Caco-2 (cell line): ENCODE measurements around the gene SLC4A5. TPM values are rescaled to one million over a fixed set of nuclear protein-coding genes. Genes with fewer than 3 reads are reported as not detected.

ENCODE experiments used
- BruUV-seq: library from RNA; stranded (reverse); fragments of 400-500 nt; replicated peaks from 2 replicates; lab custom pipeline; 2021; lab: Mats Ljungman, UMichigan
- CTCF ChIA-PET: fragments of 300-600 bp; sonication (Branson Sonifier 250); formaldehyde crosslinking; loops from one replicate; lab custom pipeline; 2022; ENCODE audit warnings: antibody characterized with exemption; lab: Charles Lee
- POLR2A ChIA-PET: fragments of 300-600 bp; sonication (Branson Sonifier 250); formaldehyde crosslinking; loops from one replicate; lab custom pipeline; 2022; ENCODE audit warnings: antibody characterized with exemption; lab: Charles Lee
- DNase-seq, 2 experiments: peaks; one replicate each; pipeline versions ENCODE4 v3.0.0 to v3.0.0-alpha.2; 2020 to 2022
- H3K27me3 ChIP-seq: replicated peaks from 2 replicates; pipeline ENCODE4 v1.6.0; 2011; ENCODE audit warnings: low read length; ENCODE audit not compliant: control insufficient read depth, insufficient read depth
- H3K36me3 ChIP-seq: 2 replicates; pipeline ENCODE4 v1.5.1; 2011; ENCODE audit warnings: low read length; ENCODE audit not compliant: control insufficient read depth, insufficient read depth
- H3K4me1 ChIP-seq: fragments of 250-450 bp; sonication (Bioruptor Pico); 2 replicates; pipeline ENCODE4 v1.5.1; 2020; ENCODE audit warnings: mild to moderate bottlenecking
- H3K4me3 ChIP-seq: 2 replicates; pipeline ENCODE4 v1.5.1; 2011; ENCODE audit warnings: low read depth, mild to moderate bottlenecking, control low read depth, low read length
- H3K9me3 ChIP-seq: fragments of 250-450 bp; sonication (Bioruptor Pico); 2 replicates; pipeline ENCODE4 v1.5.1; 2020; ENCODE audit warnings: mild to moderate bottlenecking, moderate library complexity
- H3K27ac Mint-ChIP-seq: one replicate; pipeline ENCODE4 v1.8.0; 2022; ENCODE audit warnings: mixed read lengths; ENCODE audit not compliant: unreplicated experiment
- H3K27me3 Mint-ChIP-seq: one replicate; pipeline ENCODE4 v1.8.0; 2022; ENCODE audit warnings: mixed read lengths; ENCODE audit not compliant: insufficient read depth, unreplicated experiment
- H3K36me3 Mint-ChIP-seq: one replicate; pipeline ENCODE4 v1.8.0; 2022; ENCODE audit warnings: mild to moderate bottlenecking, mixed read lengths; ENCODE audit not compliant: insufficient read depth, unreplicated experiment
- H3K4me1 Mint-ChIP-seq: one replicate; pipeline ENCODE4 v1.8.0; 2022; ENCODE audit warnings: low read depth, mixed read lengths; ENCODE audit not compliant: unreplicated experiment
- H3K4me3 Mint-ChIP-seq: one replicate; pipeline ENCODE4 v1.8.0; 2022; ENCODE audit warnings: mild to moderate bottlenecking, moderate library complexity, mixed read lengths; ENCODE audit not compliant: unreplicated experiment
- H3K9me3 Mint-ChIP-seq: one replicate; pipeline ENCODE4 v1.8.0; 2022; ENCODE audit warnings: mixed read lengths; ENCODE audit not compliant: unreplicated experiment
- CTCF ChIP-seq, 2 experiments: fragments of 200-600 bp in 1 of 2; IDR thresholded peaks; 1 replicate in 1 of 2; 2 replicates in 1 of 2; pipeline versions ENCODE4 v1.5.1 to v1.8.0; 2011 to 2022; ENCODE audit warnings: antibody characterized with exemption in 1 of 2, control low read depth in 1 of 2, inconsistent platforms in 1 of 2, low read depth in 1 of 2, low read length in 1 of 2, mild to moderate bottlenecking in 1 of 2, moderate library complexity in 1 of 2; ENCODE audit not compliant: insufficient read depth in 1 of 2, severe bottlenecking in 1 of 2, unreplicated experiment in 1 of 2
- intact Hi-C: fragments of 100-400 bp; cut with micrococcal nuclease; formaldehyde crosslinking; loops from one replicate; pipeline ENCODE4 v1.10.0; 2022; ENCODE audit not compliant: unreplicated experiment
- total RNA-seq: library from RNA; stranded (reverse); gene quantifications from 2 replicates; pipeline ENCODE4 v1.2.3, GENCODE V29; 2022

Gene SLC4A5
- total RNA-seq, 1 experiment from 2014 or later: 2.2 TPM

- POLR2A ChIA-PET: no interaction called here
- Histone ChIP-seq H3K36me3 (no peaks in the 10 kb centered on the region), H3K4me3 (no peak overlapping the region), H3K27me3 (no peaks in the 10 kb centered on the region), H3K9me3 (no peaks in the 10 kb centered on the region), H3K4me1 (no peaks in the 10 kb centered on the region)
- Mint-ChIP-seq H3K27ac (no peak overlapping the region), H3K4me1 (no peaks in the 10 kb centered on the region), H3K9me3 (no peaks in the 10 kb centered on the region), H3K4me3 (no peak overlapping the region), H3K27me3 (no peaks in the 10 kb centered on the region), H3K36me3 (no peaks in the 10 kb centered on the region)
- intact Hi-C loops: no loop called here
- no peak for TF ChIP-seq CTCF (IDR thresholded peaks at IDR 0.05; ENCODE audit: insufficient read depth in 1 of 2, low read depth in 1 of 2, low read length in 1 of 2, severe bottlenecking in 1 of 2, unreplicated experiment in 1 of 2)
- no TSS peak for BruUV-seq
- DNase-seq: no peak
- CTCF ChIA-PET: no interaction called here
These were observed 15.6 kb downstream of the SLC4A5 start for GRCh38 chr2:74327627-74328026.

GRCh38 chr2:74327199-74327598, 16.0 kb downstream of the SLC4A5 start:
- TF ChIP-seq CTCF (IDR thresholded peaks at IDR 0.05; ENCODE audit: insufficient read depth in 1 of 2, low read depth in 1 of 2, low read length in 1 of 2, severe bottlenecking in 1 of 2, unreplicated experiment in 1 of 2): no peak
- POLR2A ChIA-PET: no interaction called here
- no peaks in the 10 kb centered on the region; the same call in 1 of the 2 replicates for H3K4me1 ChIP-seq
- CTCF ChIA-PET: interaction anchor here (1.3 kb wide), 1 partner anchor 8 kb away, joined by 3 read pairs; no protein-coding TSS in a partner anchor
- intact Hi-C loops: no loop called here
- Mint-ChIP-seq H3K4me3 (no peak overlapping the region), H3K36me3 (no peaks in the 10 kb centered on the region), H3K9me3 (no peaks in the 10 kb centered on the region), H3K27me3 (no peaks in the 10 kb centered on the region), H3K4me1 (no peaks in the 10 kb centered on the region), H3K27ac (no peak overlapping the region)
- H3K27me3 ChIP-seq: no peaks in the 10 kb centered on the region
- no peaks in the 10 kb centered on the region for H3K36me3 ChIP-seq
- no peak for DNase-seq
- no peaks in the 10 kb centered on the region for H3K9me3 ChIP-seq
- H3K4me3 ChIP-seq: no peak overlapping the region
- no TSS peak for BruUV-seq

GRCh38 chr2:74325815-74326214, 17.4 kb downstream of the SLC4A5 start:
- no peaks in the 10 kb centered on the region for H3K27me3 Mint-ChIP-seq
- no TSS peak for BruUV-seq
- no peaks in the 10 kb centered on the region for H3K27me3 ChIP-seq
- peaks cover 6% of the 10 kb centered on the region; the same call in 1 of the 2 replicates for H3K4me1 ChIP-seq
- H3K36me3 ChIP-seq: no peaks in the 10 kb centered on the region
- H3K9me3 Mint-ChIP-seq: no peaks in the 10 kb centered on the region
- intact Hi-C loops: no loop called here
- TF ChIP-seq CTCF (IDR thresholded peaks at IDR 0.05; ENCODE audit: insufficient read depth in 1 of 2, low read depth in 1 of 2, low read length in 1 of 2, severe bottlenecking in 1 of 2, unreplicated experiment in 1 of 2): no peak
- no peaks in the 10 kb centered on the region for H3K9me3 ChIP-seq
- no peak for DNase-seq
- H3K4me3 ChIP-seq: no peak overlapping the region
- H3K4me3 Mint-ChIP-seq: no peak overlapping the region
- no peaks in the 10 kb centered on the region for H3K4me1 Mint-ChIP-seq
- H3K27ac Mint-ChIP-seq: no peak overlapping the region
- ChIA-PET CTCF (interaction anchor here (1.0 to 1.3 kb wide), 2 partner anchors 10 to 58 kb away, joined by 3 read pairs; no protein-coding TSS in a partner anchor), POLR2A (no interaction called here)
- no peaks in the 10 kb centered on the region for H3K36me3 Mint-ChIP-seq
